Sigmoid colon (tissue), 4 donors: ENCODE data around the gene ENAH.

Experiments
- CTCF ChIP-seq, 4 experiments: fragments of 450-650 bp in 3 of 4; fragments of 200-600 bp in 1 of 4; IDR thresholded peaks; one replicate each; pipeline ENCODE4 v1.5.1; 2016 to 2019; ENCODE audit warnings: antibody characterized with exemption in 4 of 4, mild to moderate bottlenecking in 3 of 4, moderate library complexity in 2 of 4
- POLR2A ChIP-seq, 2 donors: fragments of 450-650 bp; IDR thresholded peaks; one replicate each; pipeline ENCODE4 v1.6.1; 2016; ENCODE audit warnings: antibody characterized with exemption in 2 of 2, mild to moderate bottlenecking in 2 of 2, moderate library complexity in 2 of 2
- POLR2AphosphoS5 ChIP-seq, 4 donors: sonication (generic); formaldehyde crosslinking; IDR thresholded peaks; one replicate each; pipeline ENCODE4 v1.6.1; 2017; ENCODE audit warnings: antibody characterized with exemption in 4 of 4

- no peak for TF ChIP-seq CTCF (IDR thresholded peaks at IDR 0.05)
- TF ChIP-seq POLR2AphosphoS5 (IDR thresholded peaks at IDR 0.05): peak in 1 of 4 donors; percentile 5
- TF ChIP-seq POLR2A (IDR thresholded peaks at IDR 0.05): no peak
Observed at GRCh38 chr1:225482421-225482950, 170.4 kb downstream of the ENAH start.
